Measurements from ENCODE around the gene ACTL10. TPM values are rescaled to one million over a fixed set of nuclear protein-coding genes. Genes with fewer than 3 reads are reported as not detected.
A peak's percentile ranks its signal among the peaks of the same experiment; 100 is the strongest.

The ACTL10 gene
- total and polyA plus RNA-seq, 2 of the 13 experiments (the other 11 are each of a cell fraction or from before 2014, with no cell fraction given), result not detected

DNA sequence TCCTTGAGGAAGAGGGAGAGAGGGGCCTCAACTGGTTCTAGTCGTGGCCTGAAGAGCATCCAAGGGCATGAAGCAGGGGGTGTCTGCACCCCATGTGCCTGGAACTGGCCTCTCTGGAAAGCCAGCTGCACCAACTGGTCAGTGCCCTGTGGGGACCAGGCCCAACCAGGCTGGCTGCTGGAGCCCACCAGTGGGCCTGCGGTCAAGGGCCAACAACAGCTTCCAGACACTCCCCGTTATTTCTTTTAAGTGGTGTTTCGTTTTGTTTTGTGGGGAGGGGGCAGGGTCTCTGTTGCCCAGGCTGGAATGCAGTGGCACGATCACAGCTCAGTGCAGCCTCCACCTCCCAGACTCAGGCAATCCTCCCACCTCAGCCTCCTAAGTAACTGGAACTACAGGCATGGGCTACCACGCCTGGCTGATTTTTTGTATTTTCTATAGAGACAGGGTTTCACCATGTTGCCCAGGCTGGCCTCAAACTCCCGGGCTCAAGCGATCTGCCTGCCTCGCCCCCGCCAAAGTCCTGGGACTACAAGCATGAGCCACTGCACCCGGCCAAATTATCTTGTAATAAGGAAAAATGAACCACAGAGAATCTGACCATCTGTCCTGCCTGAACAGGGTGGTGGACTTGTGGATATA is 16.5 kb upstream of the ACTL10 start (continued):
- peak; percentile 30; the same call in 1 of the 2 replicates for TF ChIP-seq ZNF333 (CRISPR knock-in tag; IDR thresholded peaks at IDR 0.05; ENCODE audit: borderline replicate concordance)

DNA sequence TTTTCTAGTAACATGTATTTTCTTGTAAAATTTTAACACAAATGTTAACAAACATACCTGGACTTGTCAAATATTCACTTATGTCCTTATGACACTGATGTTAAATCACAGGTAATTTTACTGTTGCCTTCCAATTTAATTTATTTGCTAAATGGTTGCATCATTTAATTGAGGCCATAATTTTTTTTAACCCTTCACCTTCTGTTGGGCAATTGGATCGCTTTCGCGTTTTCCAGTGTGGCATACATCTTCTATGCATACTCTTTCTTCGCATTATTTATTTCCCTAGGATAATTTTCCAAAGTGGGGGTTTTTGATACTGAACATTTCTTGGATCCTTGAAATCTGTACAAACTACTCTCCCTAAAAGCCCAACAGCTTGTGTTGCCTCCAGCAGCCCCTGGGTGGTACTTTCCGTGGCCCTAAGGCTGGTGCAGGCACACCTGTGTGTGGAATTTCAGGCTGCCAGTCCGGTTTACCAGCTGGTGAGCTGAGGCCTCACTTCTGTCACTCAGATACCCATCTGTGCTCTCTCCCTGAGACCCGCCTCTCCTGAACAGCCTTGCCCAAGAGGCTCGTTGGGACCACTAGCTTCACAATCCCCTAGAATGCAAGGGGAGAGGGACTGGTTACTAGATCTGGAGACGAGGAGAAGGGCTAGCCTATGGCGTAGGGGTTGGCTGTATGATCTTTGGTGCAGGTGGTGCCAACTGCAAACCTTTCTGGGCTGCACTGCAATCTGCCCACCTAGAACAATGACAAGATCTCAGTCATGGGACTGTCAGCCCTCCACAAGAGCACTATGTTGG is 15.8 kb upstream of the ACTL10 start:
- 70% methylated on average over 10 of the region's 10 CpGs for WGBS (ENCODE audit: low lambda C conversion rate)
- TF ChIP-seq, protein P1, sequence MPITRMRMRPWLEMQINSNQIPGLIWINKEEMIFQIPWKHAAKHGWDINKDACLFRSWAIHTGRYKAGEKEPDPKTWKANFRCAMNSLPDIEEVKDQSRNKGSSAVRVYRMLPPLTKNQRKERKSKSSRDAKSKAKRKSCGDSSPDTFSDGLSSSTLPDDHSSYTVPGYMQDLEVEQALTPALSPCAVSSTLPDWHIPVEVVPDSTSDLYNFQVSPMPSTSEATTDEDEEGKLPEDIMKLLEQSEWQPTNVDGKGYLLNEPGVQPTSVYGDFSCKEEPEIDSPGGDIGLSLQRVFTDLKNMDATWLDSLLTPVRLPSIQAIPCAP (CRISPR knock-in tag; IDR thresholded peaks at IDR 0.05; ENCODE audit: low read depth), result no peak
- TF ChIP-seq ZNF501 (CRISPR knock-in tag; IDR thresholded peaks at IDR 0.05) (peak; percentile 23; the same call in 1 of the 2 replicates), MAFF (IDR thresholded peaks at IDR 0.05; ENCODE audit: low read depth, low read length) (no peak), EEA1 (CRISPR knock-in tag; IDR thresholded peaks at IDR 0.05; ENCODE audit: borderline replicate concordance) (no peak), ZNF20 (CRISPR knock-in tag; IDR thresholded peaks at IDR 0.05) (no peak), FOXP1 (IDR thresholded peaks at IDR 0.05) (no peak), FOXP1 (CRISPR knock-in tag; IDR thresholded peaks at IDR 0.05) (no peak)
- TF ChIP-seq, protein P2, sequence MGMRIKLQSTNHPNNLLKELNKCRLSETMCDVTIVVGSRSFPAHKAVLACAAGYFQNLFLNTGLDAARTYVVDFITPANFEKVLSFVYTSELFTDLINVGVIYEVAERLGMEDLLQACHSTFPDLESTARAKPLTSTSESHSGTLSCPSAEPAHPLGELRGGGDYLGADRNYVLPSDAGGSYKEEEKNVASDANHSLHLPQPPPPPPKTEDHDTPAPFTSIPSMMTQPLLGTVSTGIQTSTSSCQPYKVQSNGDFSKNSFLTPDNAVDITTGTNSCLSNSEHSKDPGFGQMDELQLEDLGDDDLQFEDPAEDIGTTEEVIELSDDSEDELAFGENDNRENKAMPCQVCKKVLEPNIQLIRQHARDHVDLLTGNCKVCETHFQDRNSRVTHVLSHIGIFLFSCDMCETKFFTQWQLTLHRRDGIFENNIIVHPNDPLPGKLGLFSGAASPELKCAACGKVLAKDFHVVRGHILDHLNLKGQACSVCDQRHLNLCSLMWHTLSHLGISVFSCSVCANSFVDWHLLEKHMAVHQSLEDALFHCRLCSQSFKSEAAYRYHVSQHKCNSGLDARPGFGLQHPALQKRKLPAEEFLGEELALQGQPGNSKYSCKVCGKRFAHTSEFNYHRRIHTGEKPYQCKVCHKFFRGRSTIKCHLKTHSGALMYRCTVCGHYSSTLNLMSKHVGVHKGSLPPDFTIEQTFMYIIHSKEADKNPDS (CRISPR knock-in tag; IDR thresholded peaks at IDR 0.05), result no peak
- TF ChIP-seq, protein P3, sequence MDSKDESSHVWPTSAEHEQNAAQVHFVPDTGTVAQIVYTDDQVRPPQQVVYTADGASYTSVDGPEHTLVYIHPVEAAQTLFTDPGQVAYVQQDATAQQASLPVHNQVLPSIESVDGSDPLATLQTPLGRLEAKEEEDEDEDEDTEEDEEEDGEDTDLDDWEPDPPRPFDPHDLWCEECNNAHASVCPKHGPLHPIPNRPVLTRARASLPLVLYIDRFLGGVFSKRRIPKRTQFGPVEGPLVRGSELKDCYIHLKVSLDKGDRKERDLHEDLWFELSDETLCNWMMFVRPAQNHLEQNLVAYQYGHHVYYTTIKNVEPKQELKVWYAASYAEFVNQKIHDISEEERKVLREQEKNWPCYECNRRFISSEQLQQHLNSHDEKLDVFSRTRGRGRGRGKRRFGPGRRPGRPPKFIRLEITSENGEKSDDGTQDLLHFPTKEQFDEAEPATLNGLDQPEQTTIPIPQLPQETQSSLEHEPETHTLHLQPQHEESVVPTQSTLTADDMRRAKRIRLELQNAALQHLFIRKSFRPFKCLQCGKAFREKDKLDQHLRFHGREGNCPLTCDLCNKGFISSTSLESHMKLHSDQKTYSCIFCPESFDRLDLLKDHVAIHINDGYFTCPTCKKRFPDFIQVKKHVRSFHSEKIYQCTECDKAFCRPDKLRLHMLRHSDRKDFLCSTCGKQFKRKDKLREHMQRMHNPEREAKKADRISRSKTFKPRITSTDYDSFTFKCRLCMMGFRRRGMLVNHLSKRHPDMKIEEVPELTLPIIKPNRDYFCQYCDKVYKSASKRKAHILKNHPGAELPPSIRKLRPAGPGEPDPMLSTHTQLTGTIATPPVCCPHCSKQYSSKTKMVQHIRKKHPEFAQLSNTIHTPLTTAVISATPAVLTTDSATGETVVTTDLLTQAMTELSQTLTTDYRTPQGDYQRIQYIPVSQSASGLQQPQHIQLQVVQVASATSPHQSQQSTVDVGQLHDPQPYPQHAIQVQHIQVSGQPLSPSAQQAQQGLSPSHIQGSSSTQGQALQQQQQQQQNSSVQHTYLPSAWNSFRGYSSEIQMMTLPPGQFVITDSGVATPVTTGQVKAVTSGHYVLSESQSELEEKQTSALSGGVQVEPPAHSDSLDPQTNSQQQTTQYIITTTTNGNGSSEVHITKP (CRISPR knock-in tag; IDR thresholded peaks at IDR 0.05; ENCODE audit: low read depth), result no peak; the same call in 1 of the 2 replicates
- TF ChIP-seq, protein P4, sequence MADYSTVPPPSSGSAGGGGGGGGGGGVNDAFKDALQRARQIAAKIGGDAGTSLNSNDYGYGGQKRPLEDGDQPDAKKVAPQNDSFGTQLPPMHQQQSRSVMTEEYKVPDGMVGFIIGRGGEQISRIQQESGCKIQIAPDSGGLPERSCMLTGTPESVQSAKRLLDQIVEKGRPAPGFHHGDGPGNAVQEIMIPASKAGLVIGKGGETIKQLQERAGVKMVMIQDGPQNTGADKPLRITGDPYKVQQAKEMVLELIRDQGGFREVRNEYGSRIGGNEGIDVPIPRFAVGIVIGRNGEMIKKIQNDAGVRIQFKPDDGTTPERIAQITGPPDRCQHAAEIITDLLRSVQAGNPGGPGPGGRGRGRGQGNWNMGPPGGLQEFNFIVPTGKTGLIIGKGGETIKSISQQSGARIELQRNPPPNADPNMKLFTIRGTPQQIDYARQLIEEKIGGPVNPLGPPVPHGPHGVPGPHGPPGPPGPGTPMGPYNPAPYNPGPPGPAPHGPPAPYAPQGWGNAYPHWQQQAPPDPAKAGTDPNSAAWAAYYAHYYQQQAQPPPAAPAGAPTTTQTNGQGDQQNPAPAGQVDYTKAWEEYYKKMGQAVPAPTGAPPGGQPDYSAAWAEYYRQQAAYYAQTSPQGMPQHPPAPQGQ (CRISPR knock-in tag; IDR thresholded peaks at IDR 0.05; ENCODE audit: borderline replicate concordance), result no peak

More for the DNA sequence above, 15.8 kb upstream of the ACTL10 start:
- Histone ChIP-seq H3K27me3 (ENCODE audit: control insufficient read depth in 1 of 2, insufficient read depth in 2 of 2, low read length in 2 of 2) (no peaks in the 10 kb centered on the region), H2AFZ (ENCODE audit: low read length) (no peak overlapping the region), H3K4me2 (ENCODE audit: low read depth, low read length) (no peak overlapping the region), H4K20me1 (ENCODE audit: insufficient read depth, low read length) (no peaks in the 10 kb centered on the region; the same call in 1 of the 2 replicates), H3K4me3 (replicated peaks in 1 of 3; ENCODE audit: insufficient read depth in 1 of 3, low read depth in 2 of 3, low read length in 3 of 3) (no peak overlapping the region), H3K27ac (ENCODE audit: extremely low read length, insufficient read depth, low read length) (no peak overlapping the region), H3K9me3 (ENCODE audit: low read length) (no peaks in the 10 kb centered on the region), H3K4me1 (ENCODE audit: insufficient read depth, low read length) (peaks cover 37% of the 10 kb centered on the region), H3K79me2 (ENCODE audit: insufficient read depth, low read length) (no peaks in the 10 kb centered on the region), H3K36me3 (replicated peaks in 1 of 2; ENCODE audit: control insufficient read depth in 1 of 2, insufficient read depth in 2 of 2, low read length in 2 of 2) (peaks cover 1 to 2% of the 10 kb centered on the region in 2 experiments; a peak in 1 of 5 replicates), H3K9ac (ENCODE audit: insufficient read depth, low read depth, low read length) (no peak overlapping the region)
- POLR2A ChIA-PET, result interaction anchor here (0.8 to 2.2 kb wide), 2 partner anchors 12 to 207 kb away, joined by 3 to 8 read pairs; partner anchors contain the start of gene SNTA1
- DNase-seq (ENCODE audit: low spot score) (no peak), ATAC-seq (no peak), FAIRE-seq (no peak)
- no TSS peak for BruUV-seq (replicated peaks)
- intact Hi-C loops (cut with micrococcal nuclease; ENCODE audit: unreplicated experiment), result loop anchor here (5.0 kb wide), 1 partner anchor 134 kb away; no protein-coding TSS in a partner anchor
- in situ Hi-C loops (cut with HindIII; ENCODE audit: extremely low pct_ligation_motif_present, low pct_unique_long_range_greater_than_20kb), result loop anchor here (5.0 kb wide), 1 partner anchor 189 kb away; no protein-coding TSS in a partner anchor
- CTCF ChIA-PET (ENCODE audit: low intra/inter-chr PET ratio, low total read pairs), result interaction anchor here (4.7 kb wide), 1 partner anchor 193 kb away, joined by 53 read pairs; no protein-coding TSS in a partner anchor
